NCI-H446 (cell line): ENCODE data around the gene BCL7B.
A peak's percentile ranks its signal among the peaks of the same experiment; 100 is the strongest.
"Not testable (repeated sequence)": the region's sequence is repeated elsewhere in the genome, so short reads cannot be mapped to it uniquely, and the experiment has no call there.

Experiments
- DNase-seq, 2 experiments: peaks; one replicate each; lab custom pipeline; 2025; lab: John Stamatoyannopoulos, UW

The BCL7B gene

GRCh38 chr7:73535918-73536317, 21.6 kb downstream of the BCL7B start:
- not testable (repeated sequence) for DNase-seq

DNA sequence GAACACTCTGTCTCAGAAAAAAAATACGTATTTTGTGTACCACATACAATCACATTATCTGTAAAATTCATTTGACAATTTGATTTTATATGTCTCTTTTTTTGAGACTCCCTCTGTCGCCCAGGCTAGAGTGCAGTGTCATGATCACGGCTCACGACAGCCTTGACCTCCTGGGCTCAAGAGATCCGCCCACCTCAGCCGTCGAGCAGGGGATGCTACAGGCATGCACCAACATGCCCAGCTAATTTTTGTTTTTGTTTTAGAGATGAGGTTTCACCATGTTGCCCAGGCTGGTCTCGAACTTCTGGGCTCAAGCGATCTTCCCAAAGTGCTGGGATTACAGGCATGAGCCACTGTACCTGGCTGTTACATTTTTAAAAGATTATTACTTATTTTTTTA, 23.7 kb downstream of the BCL7B start:
- DNase-seq: no peak

- DNase-seq: no peak
These were observed 25.3 kb downstream of the BCL7B start for GRCh38 chr7:73532224-73532623.

DNA sequence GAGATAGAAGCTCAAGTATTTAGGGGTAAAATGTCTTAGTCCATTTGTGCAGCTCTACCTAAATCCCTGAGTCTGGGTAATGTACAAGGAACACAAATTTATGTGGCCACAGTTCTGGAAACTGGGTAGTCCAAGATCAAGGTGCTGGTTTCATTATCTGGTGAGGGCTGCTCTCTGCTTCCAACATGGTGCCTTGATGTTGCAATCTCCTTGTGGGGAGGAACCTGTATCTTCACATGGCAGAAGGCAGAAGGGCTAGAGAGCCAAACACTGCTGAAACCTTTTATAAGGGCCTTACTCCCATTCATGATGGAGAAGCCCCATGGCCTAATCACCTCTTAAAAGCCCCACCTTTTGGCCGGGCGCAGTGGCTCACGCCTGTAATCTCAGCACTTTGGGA, 26.7 kb downstream of the BCL7B start:
- DNase-seq: no peak

DNA sequence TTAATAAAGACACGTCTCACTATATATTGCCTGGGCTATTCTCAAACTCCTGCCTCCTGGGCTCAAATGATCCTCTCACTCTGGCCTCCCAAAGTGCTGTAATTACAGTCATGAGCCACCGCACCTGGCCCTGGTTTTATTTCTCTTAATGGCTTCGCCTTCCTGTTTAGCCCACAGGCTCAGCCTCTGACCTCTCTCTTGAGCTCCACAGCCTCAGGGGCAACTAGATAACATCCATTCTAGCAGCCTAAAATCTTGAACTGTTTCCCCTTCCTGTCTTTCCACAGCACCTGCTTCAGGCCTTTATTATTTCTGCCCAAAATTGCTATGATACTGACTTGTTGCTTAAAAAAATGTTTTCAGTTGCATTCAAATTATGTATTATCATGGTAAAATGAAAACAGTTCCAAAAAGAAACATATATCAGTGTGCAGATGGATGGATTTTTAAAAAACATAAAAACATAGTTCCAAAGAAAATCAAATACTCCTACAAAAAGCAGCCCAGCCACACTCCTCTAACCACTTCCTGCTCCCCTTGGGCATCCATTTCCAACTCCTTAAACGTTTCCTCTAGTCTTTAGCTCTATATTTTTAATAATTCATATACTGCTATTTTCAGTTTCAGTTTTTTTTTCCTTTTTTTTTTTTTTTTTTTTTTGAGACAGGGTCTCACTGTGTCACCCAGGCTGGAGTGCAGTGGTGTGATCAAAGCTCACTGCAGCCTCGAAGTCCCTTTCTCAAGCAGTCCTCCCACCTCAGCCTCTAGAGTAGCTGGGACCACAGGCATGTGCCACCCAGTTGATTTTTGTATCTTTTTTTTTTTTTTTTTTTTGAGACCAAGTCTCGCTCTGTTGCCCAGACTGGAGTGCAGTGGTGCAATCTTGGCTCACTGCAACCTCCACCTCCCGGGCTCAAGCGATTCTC, 30.3 kb downstream of the BCL7B start:
- no peak for DNase-seq

GRCh38 chr7:73526158-73526494, 31.4 kb downstream of the BCL7B start:
- not testable (repeated sequence) for DNase-seq

DNA sequence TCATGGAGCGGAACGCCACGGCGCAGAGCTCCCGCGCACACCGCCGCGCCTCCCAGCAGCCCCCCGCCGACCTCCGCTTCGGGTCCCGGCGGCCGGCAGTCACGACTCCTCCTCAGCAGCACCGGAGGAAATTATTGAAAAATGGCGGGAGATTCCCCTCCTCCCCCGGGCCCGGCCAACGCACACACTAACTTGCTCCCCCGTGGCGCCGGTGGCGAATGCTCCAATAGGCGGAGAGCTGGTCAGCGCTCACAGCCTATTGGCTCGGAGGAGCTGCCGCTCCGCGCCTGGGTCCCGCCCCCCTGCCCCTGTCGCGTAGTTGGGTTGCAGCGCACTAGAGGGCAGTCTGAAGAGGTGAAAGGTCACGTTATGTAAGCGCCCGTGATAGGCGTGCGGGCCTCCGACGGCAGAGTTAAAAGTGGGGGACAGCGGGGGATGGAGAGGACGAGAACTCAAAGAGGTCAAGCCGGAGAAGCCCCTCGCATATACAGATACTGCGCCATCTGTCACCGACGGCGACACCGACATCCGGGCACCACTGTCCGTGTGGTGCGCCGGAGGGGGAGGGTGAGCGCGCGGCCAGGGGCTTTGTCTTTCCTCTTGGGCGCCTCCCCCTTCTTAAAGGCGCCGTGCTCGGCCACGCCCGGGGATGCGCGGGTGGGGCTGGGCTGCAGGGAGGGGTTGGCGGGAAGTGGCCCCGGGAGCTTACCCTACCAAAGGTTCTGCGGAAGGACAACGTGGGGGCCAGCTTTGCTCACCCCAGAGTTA, 35.2 kb downstream of the BCL7B start, which contains the start of gene BAZ1B:
Gene BAZ1B, minus strand, starts transcription at position 189 of the 768 bp plus-strand sequence. CDS start 360 bp downstream, outside the sequence.
- DNase-seq: peak; percentile 77 to 91

GRCh38 chr7:73521636-73522104, 35.8 kb downstream of the BCL7B start:
- DNase-seq: peak in 1 of 2 experiments; percentile 60

- peak in 1 of 2 experiments; percentile 0 for DNase-seq
These were observed 36.5 kb downstream of the BCL7B start for GRCh38 chr7:73520673-73521635.

DNA sequence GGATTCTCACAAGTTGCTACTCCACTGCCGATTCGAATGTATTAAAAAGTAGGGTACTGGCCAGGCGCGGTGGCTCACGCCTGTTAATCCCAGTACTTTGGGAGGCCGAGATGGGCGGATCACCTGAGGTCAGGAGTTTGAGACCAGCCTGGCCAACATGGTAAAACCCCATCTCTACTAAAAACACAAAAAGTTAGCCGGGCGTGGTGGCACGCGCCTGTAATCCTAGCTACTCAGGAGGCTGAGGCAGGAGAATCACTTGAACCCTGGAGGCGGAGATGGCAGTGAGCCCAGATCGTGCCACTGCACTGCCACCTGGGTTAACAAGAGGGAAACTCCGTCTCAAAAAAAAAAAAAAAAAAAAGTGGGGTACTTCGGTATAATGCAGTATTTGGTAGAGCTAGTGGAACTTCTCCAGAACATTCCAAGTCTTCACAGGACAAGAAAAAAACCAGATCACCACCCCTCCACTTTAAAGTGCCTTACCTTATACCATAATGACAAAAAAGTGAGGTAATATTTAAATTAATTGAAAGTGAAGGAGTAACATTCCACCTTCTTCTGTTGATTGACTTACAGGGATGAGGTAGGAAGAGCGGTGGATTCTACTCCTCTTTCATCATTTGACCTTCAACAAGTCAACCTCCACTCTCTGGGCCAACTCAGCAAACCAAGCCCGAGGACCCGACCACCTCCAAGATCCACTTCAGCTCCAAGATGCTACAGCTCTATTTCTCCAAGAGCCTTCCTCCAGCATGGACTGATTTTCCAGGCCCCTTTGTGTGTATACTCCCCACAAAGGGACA, 37.4 kb downstream of the BCL7B start:
- no peak for DNase-seq

DNA sequence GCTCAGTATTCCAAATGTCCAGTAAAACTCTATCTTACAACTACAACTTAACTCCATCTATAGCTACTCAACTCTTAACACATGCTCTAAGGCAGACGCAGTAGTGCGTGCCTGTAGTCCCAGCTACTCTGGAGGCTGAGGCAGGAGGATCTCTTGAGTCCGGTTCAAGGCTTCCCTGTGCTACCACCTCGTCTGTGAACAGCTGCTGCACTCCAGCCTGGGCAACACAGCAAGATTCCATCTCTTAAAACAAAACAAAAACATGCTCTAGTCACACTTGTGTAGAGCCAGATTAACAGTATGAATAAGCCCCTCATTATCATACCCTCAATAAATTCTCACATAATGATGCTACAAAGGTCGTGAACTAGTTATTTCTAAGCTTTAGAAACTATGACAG, 39.0 kb downstream of the BCL7B start:
- no peak for DNase-seq

DNA sequence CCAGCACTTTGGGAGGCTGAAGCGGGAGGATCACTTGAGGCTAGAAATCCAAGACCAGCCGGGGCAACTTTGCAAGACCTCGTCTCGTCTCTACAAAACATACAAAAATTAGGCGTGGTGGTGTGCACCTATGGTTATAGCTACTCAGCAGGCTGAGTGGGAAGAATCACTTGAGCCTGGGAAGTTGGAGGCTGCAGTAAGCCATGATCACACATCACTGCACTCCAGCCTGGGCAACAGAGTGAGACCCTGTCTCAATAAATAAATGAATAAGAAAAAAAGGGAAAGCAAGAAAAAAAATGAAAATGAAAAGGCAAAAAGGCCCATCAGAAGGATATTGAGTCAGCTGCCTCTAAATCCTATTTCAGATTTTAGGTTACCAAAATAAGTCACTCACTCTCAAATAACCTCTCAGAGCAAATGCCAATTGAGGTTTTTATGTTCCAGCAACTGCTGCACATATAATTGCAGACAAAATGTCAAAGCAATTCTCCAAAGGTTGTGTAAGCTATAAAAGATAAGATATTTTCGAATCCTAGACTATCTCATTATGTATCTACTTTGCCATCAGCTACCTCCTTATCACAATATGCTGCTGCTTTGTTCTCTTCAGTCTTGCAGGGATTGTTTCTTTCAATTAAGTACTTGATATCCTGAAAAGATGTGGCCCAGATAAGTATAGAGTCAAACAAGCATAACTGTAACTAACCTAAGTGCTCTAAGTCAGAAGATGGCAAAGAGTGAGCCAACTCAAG, 40.1 kb downstream of the BCL7B start:
- no peak for DNase-seq

DNA sequence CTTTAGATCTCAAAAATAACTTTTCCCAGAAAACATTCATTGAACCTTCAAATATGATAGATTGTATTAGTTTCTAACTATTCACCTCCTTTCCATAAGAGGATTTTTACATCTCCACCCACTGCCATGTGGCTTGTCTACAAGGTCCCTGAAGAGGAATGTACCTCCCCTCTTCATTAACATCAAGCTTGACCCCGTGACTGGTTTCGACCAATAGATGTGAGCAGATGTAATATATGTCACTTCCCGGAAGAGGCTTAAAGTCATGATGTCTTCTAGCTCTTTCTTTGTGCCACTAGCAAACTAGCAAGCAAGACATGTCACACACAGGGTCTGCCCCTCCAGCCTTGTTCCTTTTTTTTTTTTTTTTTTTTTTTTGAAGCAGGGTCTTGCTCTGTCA, 42.3 kb downstream of the BCL7B start:
- no peak for DNase-seq

DNA sequence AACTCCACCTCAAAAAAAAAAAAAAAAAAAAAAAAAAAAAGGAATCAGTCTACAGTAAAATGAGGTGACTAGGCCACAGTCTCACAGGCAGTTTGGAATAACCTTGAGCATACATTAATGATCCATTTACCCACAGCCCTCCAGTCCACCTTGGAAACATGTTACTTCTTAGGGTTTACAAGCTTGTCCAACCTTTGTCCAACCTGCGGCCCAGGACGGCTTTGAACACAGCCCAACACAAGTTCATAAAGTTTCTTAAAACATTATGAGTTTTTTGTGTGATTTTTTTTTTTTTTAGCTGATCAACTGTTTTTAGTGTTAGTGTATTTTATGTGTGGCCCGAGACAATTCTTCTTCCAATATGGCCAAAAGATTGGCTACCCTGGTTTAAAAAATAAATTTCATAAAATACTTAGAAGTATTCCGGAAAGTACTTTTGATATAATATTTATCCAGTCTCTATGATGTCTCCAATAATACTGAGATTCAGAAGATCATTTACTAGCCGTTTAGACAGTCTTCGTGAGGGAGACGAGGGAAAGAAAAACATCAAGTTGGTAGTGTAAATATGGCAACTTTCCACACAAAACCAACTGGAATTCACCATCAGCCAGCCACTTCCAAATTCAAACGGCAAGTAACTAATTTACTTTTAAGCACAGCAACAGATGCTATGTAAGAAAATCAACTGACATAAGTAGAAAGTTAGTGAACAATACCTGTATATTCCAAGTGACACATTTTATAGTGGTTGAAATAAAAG, 45.3 kb downstream of the BCL7B start:
- no peak for DNase-seq

DNA sequence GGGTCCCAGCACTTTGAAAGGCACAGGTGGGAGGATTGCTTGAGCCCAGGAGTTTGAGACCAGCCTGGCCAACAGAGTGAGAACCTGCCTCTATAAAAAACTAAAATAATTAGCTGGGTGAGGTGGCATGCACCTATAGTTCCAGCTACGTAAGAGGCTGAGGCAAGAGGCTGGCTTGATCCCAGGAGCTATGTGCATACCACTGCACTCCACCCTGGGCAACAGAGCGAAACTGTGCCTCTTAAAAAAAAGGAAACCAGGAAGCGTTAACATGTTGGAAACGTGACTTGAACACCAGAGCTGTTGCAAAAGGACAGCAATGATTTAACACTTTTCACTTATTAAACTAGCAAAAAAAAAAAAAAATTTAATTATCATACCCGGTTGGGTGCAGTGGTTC, 48.0 kb downstream of the BCL7B start:
- no peak for DNase-seq

GRCh38 chr7:73507556-73507955, 49.9 kb downstream of the BCL7B start:
- no peak for DNase-seq

DNA sequence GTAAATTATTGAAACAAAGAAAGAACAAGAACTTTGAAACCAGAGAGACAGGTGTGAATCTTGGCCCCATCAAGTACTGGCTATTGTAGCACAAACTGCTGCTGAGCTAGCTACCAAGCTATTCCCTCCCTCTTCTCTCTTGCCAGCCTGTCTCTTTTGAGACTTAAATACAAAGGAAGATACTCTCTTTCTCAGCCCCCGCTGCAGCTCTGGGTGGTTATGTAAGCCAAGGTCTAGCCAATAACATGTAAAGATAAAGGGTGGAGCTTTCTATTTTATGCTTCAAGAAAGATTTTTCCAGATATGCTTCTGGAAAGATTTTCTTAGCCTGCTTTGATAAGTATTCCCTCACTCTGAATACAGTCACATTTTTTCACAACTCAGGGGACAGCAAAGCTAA, 52.6 kb downstream of the BCL7B start:
- no peak for DNase-seq

- DNase-seq: no peak
These were observed 53.5 kb downstream of the BCL7B start for GRCh38 chr7:73504017-73504416.

DNA sequence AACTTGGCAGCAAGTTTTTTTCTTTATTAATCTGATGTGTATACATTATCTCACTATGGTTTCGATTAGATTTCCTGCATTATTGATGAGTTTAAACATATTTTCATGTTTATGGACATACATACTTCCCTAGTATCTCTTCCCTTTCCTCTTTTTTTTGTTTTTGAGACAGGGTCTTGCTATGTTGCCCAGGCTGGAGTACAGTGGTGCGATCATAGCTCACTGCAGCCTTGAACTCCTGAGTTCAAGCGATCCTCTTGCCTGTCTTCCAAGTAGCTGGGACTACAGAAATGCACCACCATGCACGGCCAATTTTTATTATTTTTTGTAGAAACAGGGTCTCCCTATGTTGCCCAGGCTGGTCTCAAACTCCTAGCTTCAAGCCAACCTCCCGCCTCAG, 54.3 kb downstream of the BCL7B start:
- no peak for DNase-seq
